Stimulated activated CD4-positive, alpha-beta T cell treated with anti-CD3 and anti-CD28 coated beads, Interleukin-4, amount 100 ng/mL, for 1 hour (primary cell): ENCODE results near the gene AMIGO3.

Experiments
- DNase-seq: peaks from one replicate; pipeline ENCODE4 v3.0.0-alpha.2; 2020

The AMIGO3 gene

DNA sequence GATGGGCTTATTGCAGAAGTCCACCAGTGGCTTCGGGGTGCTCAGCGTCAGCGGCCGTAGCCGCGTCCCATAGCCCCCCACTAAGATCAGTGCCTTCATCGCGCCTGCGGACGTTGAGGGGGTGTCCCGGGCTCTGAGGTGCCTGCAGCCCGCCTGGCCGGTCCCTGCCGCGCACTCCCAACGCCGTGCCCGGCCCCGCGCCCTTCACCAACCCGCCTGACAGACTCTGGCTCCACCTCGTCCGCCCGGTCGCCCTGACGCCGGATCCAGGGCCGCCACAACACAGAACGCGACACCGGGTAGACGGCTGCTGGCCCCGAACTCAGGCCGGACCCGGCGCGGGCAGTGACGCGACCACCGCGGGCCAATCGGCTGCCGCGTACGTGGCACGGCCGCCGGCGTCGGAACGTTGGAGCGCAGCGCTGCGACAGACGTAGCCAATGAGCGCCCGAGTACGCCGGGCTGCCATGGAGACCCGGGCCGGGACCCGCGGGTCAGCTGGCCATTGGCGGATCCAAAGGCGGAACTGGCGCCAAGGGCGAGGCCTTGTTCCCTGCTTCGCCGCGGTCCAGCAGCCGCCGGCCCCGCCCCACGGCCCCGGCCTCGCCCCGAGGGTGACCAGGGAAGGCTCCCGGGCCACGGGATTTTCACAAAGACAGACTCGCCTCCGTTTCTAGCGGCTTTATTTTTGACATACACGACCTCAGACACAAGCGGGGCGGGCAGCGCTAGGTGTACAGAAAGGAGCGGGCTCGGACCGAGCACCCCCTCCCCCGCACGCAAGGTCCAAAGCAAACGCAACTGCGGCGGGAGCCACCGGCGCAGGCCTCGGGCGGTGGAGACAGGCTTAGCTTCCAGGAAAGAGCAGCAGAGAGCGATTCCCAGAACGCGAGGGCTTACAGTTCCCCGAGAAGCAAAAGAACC, 4.4 kb upstream of the AMIGO3 start, which contains the start of gene GMPPB:
TSS of gene GMPPB (minus strand) at position 324 of the 924 bp plus-strand sequence. CDS start at position 99, 225 bp downstream.
- peak; percentile 92 for DNase-seq

DNA sequence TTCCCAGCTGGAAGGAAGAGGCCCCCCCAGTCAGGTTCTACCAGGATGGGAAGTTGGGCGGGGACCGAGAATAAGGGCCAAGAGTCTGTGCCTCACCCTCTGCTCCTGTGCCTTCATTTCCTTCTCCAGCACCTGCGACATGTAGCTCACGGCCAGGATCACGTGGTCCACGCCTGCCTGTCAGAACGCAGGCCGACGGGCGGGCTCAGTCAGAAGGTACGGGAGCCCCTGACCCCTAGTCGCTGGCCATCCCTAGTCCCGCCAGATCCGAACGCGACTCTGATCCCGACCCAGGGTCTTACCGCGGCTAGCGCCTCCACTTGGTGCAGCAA, 3.8 kb upstream of the AMIGO3 start:
- peak; percentile 57 for DNase-seq

- DNase-seq, result no peak
These were observed 3.4 kb upstream of the AMIGO3 start for GRCh38 chr3:49722896-49723295.

- no peak for DNase-seq
These were observed 2.7 kb upstream of the AMIGO3 start for GRCh38 chr3:49721896-49722781.

GRCh38 chr3:49721596-49721895, 2.1 kb upstream of the AMIGO3 start:
- no peak for DNase-seq

DNA sequence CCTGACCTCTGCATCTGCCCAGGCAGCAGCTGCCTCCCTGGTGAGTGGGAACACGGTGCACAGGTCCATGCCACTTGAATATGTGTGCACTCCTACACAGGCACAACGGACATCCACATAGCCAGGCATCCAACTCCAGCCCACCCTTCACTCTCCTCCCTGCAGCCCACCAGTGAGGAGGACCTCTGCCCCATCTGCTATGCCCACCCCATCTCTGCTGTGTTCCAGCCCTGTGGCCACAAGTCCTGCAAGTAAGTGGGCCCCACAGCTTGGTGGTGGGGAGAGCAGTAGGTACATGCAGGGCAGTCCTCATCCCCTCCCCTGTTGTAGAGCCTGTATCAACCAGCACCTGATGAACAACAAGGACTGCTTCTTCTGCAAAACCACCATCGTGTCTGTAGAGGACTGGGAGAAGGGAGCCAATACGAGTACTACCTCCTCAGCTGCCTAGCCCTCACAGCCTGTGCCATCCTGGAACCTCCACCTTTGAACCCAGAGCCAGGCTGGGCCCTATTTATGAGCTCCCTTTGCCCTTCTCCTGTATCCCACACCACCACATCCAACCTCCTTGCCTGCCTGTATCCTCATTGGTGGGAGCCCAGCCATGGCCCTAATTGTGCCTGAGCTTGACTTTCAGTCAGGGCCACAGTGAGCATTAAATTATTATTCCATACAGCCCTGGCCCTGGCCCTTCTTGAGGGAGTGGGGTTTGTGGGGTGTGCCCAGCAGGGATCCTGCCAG, 1.5 kb upstream of the AMIGO3 start:
- DNase-seq, result no peak

GRCh38 chr3:49718858-49719213, 648 bp downstream of the AMIGO3 start:
- no peak for DNase-seq

- no peak for DNase-seq
These were observed 1.3 kb downstream of the AMIGO3 start for GRCh38 chr3:49717959-49718857.

- DNase-seq, result no peak
These were observed 2.1 kb downstream of the AMIGO3 start for GRCh38 chr3:49717211-49717958.

- no peak for DNase-seq
These were observed 2.7 kb downstream of the AMIGO3 start for GRCh38 chr3:49716691-49717210.

DNA sequence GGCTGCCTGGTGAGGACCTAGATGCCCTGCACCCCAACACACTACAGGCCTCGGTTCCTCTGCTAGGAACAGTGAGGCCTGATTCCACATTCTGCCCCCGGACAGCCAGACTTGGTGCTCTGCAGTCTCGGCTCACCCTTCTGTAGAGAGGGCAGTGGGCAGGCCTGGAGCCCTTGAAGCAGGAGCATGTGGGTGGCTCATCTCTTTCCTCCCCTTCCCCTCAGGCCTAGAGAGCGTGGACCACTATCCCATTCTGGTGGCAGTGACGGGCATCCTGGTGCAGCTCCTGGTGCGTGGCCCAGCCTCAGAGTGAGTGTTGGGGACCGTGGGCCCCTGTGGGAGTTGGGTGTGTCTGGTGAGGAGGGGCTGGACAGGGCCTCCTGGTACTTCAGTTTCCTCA, 3.3 kb downstream of the AMIGO3 start:
- no peak for DNase-seq

DNA sequence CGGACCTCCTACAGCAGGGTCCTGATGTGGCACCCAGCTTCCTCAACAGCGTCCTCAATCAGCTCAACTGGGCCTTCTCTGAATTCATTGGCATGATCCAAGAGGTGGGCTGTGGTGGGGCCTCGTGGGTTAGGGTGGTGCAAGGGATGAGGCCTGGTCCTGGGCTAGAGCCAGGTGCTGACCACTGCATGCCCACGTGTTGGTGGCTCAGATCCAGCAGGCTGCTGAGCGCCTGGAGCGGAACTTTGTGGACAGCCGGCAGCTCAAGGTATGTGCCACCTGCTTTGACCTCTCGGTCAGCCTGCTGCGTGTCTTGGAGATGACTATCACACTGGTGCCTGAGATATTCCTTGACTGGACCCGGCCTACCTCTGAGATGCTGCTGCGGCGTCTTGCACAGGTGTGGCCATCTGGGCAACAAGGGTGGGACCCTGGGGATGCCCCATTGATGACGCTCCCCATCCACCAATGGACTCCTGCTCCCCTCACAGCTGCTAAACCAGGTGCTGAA, 3.8 kb downstream of the AMIGO3 start:
- DNase-seq, result no peak

GRCh38 chr3:49714728-49715550, 4.5 kb downstream of the AMIGO3 start:
- no peak for DNase-seq

- DNase-seq, result no peak
These were observed 6.0 kb downstream of the AMIGO3 start for GRCh38 chr3:49713336-49714105.

GRCh38 chr3:49712631-49713317, 6.7 kb downstream of the AMIGO3 start:
- no peak for DNase-seq

DNA sequence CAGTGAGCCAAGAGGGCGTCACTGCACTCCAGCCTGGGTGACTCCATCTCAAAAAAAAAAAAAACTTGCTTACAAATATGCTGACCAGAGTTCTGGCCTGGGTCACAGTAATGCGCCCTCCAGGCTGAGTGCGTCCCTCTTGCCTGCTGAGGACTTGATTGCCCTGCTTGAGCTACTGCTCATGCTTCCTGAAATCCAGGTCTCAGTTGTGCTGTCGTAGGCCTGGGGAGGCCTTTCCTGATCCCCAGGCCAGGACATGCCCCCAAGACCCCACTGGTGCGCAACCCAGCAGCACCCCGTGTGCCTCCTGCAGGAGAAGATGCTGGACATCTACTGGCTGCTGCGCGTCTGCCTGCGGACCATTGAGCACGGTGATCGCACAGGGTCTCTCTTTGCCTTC, 7.3 kb downstream of the AMIGO3 start:
- DNase-seq, result no peak

DNA sequence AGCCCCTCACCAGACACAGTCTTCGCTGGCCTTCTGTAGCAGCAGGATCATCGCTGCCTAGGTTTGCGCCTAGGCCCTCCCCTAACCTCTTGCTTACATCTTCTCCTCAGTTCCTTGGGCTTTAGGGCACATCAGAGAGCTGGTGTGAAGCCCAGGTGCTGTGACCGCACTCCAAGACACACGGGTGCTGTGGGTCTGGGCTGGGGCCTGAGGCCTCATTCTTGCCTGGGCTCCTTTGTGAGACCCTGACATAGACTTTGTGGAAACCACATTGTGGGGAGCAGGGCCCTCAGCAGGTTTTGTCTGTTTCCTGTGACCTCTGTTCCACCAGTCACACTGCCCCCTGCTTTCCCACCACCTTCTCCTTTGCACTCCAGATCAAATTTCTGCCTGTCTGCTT, 8.0 kb downstream of the AMIGO3 start:
- no peak for DNase-seq

DNA sequence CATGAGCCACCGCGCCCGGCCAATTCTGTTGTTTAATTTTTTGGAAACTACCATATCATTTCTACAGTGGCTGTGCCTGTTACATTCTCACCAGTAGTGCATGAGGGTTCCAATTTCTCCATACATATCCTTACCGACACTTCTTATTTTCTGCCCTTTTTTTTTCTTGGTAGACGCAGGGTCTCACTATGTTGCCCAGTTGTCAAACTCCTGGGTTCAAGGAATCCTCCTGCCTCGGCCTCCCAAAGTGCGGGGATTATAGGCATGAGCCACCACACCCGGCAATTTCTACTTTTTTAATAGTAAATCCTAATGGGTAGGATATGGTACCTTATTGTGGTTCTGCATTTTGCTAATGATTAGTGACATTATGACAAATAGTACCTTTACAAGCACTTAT, 9.6 kb downstream of the AMIGO3 start:
- no peak for DNase-seq

DNA sequence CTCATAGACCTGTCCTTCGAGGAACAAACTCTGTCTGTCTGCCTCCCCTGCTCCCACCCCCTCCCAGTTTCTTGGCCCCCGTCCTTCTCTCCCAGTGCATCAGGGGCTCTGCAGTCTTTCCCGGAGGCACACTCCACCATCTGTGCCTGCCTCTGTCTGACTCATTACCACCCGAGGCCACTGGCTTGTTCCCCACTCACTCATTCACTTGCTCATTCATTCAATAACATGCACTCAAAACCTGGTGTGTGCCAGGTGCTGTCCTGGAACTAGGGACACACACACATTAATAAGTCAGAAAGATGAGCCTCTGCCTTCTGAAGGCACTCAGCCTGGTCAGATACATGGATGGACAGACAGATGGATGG, 12.4 kb downstream of the AMIGO3 start:
- no peak for DNase-seq
